ENCODE data around the gene MORC2.
A peak's percentile ranks its signal among the peaks of the same experiment; 100 is the strongest.

Gene MORC2

GRCh38 chr22:30968015-30968923 lies at the start of gene MORC2:
TSS of gene MORC2 (minus strand) at chr22:30968774. CDS start at chr22:30967889, 885 bp downstream.
- DNase-seq (ENCODE audit: low read depth in 1 of 2, low spot score in 1 of 2) = no peak

GRCh38 chr22:31005535-31005934 lies 37.0 kb upstream of the MORC2 start:
- no peak for DNase-seq (ENCODE audit: low read depth in 1 of 2, low spot score in 1 of 2)

- DNase-seq (ENCODE audit: low read depth in 1 of 2, low spot score in 1 of 2) = no peak
Observed at GRCh38 chr22:31001124-31001770, 32.7 kb upstream of the MORC2 start.

- DNase-seq (ENCODE audit: low read depth in 1 of 2, low spot score in 1 of 2) = no peak
Observed at GRCh38 chr22:30998329-30998728, 29.8 kb upstream of the MORC2 start.

GRCh38 chr22:30996462-30996861 lies 27.9 kb upstream of the MORC2 start:
- DNase-seq (ENCODE audit: low read depth in 1 of 2, low spot score in 1 of 2) = no peak

GRCh38 chr22:30994960-30995359 lies 26.4 kb upstream of the MORC2 start:
- no peak for DNase-seq (ENCODE audit: low read depth in 1 of 2, low spot score in 1 of 2)

- DNase-seq (ENCODE audit: low read depth in 1 of 2, low spot score in 1 of 2) = no peak
Observed at GRCh38 chr22:30992565-30992964, 24.0 kb upstream of the MORC2 start.

GRCh38 chr22:30990690-30991089 lies 22.1 kb upstream of the MORC2 start:
- DNase-seq (ENCODE audit: low read depth in 1 of 2, low spot score in 1 of 2) = no peak

- no peak for DNase-seq (ENCODE audit: low read depth in 1 of 2, low spot score in 1 of 2)
Observed at GRCh38 chr22:30989474-30989873, 20.9 kb upstream of the MORC2 start.

- DNase-seq (ENCODE audit: low read depth in 1 of 2, low spot score in 1 of 2) = no peak
Observed at GRCh38 chr22:30985561-30986208, 17.1 kb upstream of the MORC2 start.

- DNase-seq (ENCODE audit: low read depth in 1 of 2, low spot score in 1 of 2) = no peak
Observed at GRCh38 chr22:30984317-30984716, 15.7 kb upstream of the MORC2 start.

GRCh38 chr22:30982512-30982911 lies 13.9 kb upstream of the MORC2 start:
- DNase-seq (ENCODE audit: low read depth in 1 of 2, low spot score in 1 of 2) = no peak

GRCh38 chr22:30979932-30980331 lies 11.4 kb upstream of the MORC2 start:
- no peak for DNase-seq (ENCODE audit: low read depth in 1 of 2, low spot score in 1 of 2)

GRCh38 chr22:30978304-30978962 lies 9.9 kb upstream of the MORC2 start:
- no peak for DNase-seq (ENCODE audit: low read depth in 1 of 2, low spot score in 1 of 2)

GRCh38 chr22:30970356-30970746 lies 1.8 kb upstream of the MORC2 start:
- no peak for DNase-seq (ENCODE audit: low read depth in 1 of 2, low spot score in 1 of 2)

- peak; percentile 5 to 14 for DNase-seq (ENCODE audit: low read depth in 1 of 2, low spot score in 1 of 2)
Observed at GRCh38 chr22:30969532-30970355, 1.2 kb upstream of the MORC2 start.

GRCh38 chr22:30968924-30969531 lies 454 bp upstream of the MORC2 start, which contains the start of gene TUG1:
TSS of gene TUG1 (plus strand) at chr22:30969265.
- DNase-seq (ENCODE audit: low read depth in 1 of 2, low spot score in 1 of 2) = peak; percentile 93 to 94

- no peak for DNase-seq (ENCODE audit: low read depth in 1 of 2, low spot score in 1 of 2)
Observed at GRCh38 chr22:30964858-30965257, 3.7 kb downstream of the MORC2 start.

- DNase-seq (ENCODE audit: low read depth in 1 of 2, low spot score in 1 of 2) = no peak
Observed at GRCh38 chr22:30955153-30955552, 13.4 kb downstream of the MORC2 start.

- DNase-seq (ENCODE audit: low read depth in 1 of 2, low spot score in 1 of 2) = no peak
Observed at GRCh38 chr22:30953206-30953605, 15.4 kb downstream of the MORC2 start.

Measured in activated T-helper 1 cell treated with anti-CD3 and anti-CD28 coated beads, Interleukin-2, amount 50 U/mL, for 16 hours (primary cell).